ENCODE results near the gene ZDHHC9.

GRCh38 chrX:129840344-129840743 is 3.3 kb downstream of the ZDHHC9 start:
- TF ChIP-seq CTCF (IDR thresholded peaks at IDR 0.05) (no peak), POLR2A (IDR thresholded peaks at IDR 0.05) (no peak)
